Measurements from ENCODE around the gene CRKL.

CRKL gene

DNA sequence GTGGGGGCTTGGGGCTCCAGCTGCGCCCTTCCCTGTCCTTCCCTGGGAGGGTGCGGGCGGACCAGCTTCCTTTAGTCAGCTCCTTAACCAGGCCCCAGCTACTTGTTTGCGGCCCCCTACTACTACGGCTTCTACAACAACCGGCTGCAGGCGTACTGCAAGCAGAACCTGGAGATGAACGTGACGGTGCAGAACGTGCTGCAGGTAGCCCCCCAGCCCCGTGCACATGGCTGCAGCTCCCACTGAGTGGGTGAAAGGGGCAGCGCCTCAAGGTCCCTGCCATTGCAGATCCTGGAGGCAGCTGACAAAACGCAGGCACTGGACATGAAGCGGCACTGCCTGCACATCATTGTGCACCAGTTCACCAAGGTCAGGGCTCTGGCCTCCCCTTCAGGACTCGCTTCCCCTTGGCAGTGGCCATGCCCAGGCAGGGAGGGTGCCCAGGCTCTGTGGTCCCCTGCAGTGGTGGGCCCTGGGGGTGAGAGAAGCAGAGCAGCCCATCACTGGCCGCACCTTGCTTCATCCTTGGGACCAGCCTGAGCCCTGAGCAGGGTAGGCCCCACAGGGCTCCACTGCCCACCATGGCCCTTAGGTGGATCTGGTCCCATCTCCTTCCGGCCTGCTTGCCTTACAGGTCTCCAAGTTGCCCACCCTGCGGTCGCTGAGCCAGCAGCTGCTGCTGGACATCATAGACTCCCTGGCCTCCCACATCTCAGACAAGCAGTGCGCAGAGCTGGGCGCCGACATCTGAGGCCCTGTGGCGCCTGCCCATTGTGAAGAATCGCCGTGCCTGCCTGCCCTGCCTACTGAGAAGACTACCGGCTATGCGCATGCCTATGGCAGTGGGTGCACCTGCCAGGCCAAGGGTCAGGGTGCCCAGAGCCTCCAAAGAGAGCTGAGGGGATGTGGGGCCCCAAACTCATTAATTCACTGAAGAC, 79.7 kb downstream of the CRKL start:
- no peak for DNase-seq (ENCODE audit: low read depth)

DNA sequence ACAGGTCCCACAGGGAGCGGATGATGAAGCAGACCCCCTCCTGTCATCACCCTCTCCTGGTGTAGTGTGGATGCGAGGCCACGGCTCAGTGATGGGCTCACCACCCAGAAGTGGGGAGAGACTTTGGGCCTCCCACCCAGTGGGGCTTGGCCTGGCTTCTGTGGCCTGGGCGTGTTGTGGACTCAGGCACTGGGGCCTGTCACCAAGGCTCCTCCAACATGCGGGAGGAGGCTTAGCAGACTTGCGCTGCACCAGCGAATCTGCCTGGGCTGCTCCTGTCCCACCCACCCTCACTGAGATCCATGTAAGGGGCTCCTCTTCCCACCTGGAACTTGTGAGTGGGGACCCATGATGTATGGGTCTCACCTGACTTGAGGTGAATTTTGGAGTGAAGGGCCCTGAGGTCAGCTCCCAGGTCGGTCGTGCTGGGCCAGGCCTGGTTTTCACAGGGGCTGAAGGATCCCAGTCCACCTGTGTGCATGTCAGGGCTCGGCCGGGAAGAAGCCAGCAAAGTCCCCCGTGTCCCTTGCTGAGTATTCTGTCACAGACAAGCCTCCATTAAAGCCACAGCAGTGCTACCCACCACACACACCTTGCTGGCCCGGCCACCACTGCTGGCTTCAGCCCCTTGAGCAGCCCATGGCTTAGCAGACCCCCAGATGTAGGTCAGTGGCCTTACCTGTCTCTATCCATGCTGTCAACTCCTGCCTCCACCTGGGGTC, 80.5 kb downstream of the CRKL start:
- no peak for DNase-seq (ENCODE audit: low read depth)

DNA sequence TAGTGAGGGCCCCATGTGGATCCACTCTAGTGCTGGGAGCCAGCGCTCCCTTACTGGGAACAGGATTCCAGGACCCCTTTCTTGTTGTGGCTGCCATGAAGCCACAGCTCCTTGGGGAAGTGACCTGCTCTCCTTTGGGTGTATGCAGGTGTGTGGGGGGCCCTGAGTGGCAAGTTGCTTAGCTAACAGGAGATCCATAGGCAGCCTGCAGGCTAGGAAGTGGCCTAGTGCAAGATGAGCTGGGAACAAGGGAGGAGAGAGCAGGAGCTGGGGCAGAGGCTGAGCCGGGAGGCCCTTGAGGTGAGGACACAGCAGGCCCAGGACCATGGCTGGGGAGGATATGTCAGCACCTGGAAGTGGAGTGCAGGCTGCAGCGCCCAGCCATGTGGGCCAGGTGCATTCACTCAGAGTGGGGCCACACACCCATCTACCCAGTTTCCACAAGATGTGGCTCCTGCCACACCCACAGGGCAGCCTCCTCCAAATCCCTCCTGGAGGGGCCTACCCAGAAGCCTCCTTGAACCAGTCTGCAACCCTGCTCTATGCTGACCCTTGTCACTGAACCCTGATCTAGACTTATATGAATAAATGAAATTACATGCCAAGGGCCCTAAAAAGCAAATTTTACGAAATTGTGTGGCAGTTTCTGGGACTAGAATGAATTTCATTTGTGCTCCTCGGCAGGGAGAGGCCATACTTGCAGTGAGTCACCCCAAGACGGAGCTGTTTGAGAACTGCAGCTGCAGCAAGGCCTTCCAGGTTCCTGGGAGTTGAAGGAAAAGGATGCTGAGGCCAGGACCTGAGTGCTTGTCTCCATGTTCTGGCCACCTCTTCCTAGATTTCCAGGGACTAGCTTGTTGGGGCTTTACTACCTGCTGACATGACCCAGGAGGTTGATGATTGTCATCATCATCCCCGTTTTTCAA, 81.5 kb downstream of the CRKL start:
- DNase-seq (ENCODE audit: low read depth), result peak; percentile 35

DNA sequence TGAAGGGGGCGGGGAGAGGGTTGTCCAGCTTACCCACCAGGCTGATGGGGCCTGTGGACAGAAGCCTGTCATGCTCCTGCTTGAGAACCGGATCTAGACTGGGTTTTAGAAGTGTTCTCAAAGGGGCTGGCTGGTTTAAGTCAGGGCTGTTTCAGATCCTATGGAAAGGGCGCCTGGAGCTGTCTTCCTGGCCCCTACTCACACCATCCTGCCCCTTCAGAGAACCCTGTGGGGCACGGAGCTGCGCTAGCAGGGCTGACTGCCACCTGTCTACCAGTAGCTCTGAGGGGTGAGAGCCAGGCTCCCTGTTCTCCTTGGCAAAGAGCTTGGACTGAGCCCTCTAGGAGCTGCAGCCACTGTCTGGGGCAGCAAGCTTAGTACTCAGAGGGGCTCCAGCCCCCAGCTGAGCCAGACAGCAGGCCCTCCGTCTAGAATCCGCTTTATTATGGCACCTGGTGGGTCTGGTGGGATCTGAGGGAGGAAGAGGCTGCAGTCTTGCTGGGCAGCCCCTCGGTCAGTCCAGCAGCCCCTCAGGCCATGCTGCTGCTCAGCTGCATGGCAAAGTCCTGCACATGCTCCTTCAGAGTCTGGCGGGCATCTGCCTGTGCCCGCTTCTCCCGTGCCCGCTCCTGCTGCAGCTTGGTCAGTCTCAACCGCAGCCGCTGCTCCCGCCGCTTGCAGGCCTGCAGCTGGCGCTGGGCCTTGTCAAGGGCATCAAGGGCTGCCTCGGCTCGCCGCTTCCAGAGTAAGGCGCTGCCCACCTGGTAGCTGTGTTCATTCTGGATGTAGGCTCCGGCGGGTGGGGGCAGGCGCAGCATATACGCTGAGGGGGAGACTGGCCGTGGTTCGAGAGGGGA, 82.4 kb downstream of the CRKL start:
- no peak for DNase-seq (ENCODE audit: low read depth)

DNA sequence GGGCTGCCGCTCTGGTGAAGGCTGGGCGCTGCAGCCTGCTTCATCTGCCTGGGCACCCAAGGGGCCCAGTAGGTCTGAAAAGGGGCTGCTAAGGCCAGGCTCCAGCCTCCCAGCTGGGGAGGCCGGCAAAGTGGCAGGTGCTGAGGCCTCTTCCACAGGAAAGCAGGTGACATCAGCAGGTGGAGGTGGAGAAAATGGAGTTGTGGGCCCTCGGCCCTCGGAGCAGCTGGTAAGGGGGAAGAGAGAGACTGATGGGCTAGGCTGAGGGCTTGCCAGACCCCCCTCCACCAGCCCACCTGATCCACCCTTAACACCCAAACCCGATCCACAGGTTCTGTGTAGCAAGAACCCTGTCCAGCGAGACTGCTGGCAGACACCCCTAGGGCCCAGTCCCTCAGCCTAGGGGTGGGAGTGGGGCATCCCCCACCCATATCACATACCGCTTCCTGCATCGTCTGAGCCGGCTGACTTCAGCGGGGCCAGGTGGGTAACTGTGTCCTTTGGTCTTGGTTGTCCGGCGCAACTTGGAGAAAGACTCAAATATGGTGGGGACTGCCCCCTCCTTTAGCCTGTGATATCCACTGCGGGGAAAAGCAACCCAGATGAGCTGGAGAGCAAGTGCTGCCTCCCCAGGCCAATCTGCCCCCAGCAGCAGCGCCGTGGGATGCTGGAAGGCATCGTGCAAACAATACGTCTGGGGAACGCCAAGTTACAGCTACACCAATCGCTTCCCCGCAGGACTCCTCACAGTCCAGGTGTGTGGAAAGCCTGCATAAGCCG, 83.2 kb downstream of the CRKL start:
- no peak for DNase-seq (ENCODE audit: low read depth)

GRCh38 chr22:21000987-21001600, 83.9 kb downstream of the CRKL start:
- no peak for DNase-seq (ENCODE audit: low read depth)

DNA sequence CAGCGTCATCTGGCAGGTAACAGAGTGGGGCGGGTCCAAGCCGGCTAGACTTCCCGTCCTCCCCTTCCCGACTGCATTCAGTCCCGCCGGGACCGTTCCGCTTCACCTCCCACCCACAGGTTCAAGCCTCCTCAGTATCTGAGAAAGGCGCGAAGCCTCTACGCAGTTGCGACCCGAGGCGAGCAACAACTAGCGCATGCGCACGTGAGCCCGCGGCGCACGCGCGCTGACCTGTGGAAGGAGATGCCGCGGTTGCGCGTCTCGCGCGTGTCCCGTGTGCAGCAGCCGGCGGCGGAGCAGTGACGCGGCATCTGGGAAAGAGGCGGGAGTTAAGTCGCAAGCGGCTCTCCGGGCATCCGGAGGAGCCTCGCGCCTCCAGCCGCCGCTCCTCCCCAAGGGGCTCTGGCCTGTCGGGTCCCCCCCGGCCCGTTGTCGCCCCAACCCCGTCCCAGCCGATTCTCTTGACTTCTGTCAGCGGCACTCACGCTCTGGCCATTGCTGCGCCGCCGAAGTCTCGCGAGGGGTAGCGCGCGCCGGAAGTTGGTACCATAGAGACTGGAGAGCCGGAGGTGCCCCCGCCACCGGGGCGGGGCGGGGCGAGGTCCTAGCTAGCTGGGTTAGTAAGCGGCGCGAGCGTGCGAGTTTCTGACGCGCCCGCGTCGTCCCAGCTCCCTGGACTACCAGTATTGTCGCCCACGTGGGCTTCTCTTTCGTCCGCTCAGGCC, 84.6 kb downstream of the CRKL start, which contains the start of gene THAP7:
Gene THAP7 (minus strand): TSS at position 518 of the 725 bp plus-strand sequence. CDS start 207 bp downstream, at position 311.
- peak; percentile 95 for DNase-seq (ENCODE audit: low read depth)

Data from iris pigment epithelial cell (primary cell).